ENCODE results near the gene TMCO4. TPM values are rescaled to one million over a fixed set of nuclear protein-coding genes. Genes with fewer than 3 reads are reported as not detected.

Gene TMCO4
- total RNA-seq, 2 experiments from 2014 or later, result 1.2 to 8.1 TPM

DNA sequence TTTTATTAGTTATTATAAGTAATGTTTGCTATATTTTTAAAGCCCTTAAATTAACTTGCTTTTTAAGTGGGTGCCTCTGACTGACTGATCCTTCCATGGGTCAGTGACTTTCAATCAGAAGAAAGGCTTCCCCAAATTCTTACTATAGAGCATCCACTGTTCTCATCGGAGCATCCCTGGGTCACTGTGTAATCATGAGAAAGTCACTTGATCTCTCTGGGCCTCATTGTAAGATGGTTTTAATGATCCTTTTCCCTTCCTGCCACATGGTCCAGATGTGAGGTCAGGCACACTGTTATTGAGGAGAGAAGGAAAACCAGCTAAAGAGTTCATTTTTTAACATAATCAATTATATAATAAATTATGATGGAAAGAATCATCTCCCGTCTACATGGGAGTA lies 166.6 kb downstream of the TMCO4 start:
- no peak for TF ChIP-seq EZH2phosphoT487 (IDR thresholded peaks at IDR 0.05; ENCODE audit: borderline replicate concordance, low read depth, low read length)
- TF ChIP-seq, protein P1, sequence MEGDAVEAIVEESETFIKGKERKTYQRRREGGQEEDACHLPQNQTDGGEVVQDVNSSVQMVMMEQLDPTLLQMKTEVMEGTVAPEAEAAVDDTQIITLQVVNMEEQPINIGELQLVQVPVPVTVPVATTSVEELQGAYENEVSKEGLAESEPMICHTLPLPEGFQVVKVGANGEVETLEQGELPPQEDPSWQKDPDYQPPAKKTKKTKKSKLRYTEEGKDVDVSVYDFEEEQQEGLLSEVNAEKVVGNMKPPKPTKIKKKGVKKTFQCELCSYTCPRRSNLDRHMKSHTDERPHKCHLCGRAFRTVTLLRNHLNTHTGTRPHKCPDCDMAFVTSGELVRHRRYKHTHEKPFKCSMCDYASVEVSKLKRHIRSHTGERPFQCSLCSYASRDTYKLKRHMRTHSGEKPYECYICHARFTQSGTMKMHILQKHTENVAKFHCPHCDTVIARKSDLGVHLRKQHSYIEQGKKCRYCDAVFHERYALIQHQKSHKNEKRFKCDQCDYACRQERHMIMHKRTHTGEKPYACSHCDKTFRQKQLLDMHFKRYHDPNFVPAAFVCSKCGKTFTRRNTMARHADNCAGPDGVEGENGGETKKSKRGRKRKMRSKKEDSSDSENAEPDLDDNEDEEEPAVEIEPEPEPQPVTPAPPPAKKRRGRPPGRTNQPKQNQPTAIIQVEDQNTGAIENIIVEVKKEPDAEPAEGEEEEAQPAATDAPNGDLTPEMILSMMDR (conservative IDR thresholded peaks at IDR 0.05; ENCODE audit: low read length), result no peak
- ChIA-PET POLR2A (interaction anchor here (1.1 kb wide), 1 partner anchor 8 kb away, joined by 3 read pairs; no protein-coding TSS in a partner anchor), CTCF (ENCODE audit: unreplicated experiment) (no interaction called here)
- BruUV-seq (replicated peaks), result no TSS peak
- Histone ChIP-seq H4K20me1 (ENCODE audit: insufficient read depth, low read length) (no peaks in the 10 kb centered on the region), H3K36me3 (ENCODE audit: insufficient read depth, low read length) (0 out of 2 replicates have a peak, but pooled peaks cover 11% of the 10 kb centered on the region), H3K9me3 (ENCODE audit: low read length) (no peaks in the 10 kb centered on the region), H2AFZ (ENCODE audit: low read length) (no peak overlapping the region), H3K79me2 (ENCODE audit: insufficient read depth, low read depth, low read length) (no peaks in the 10 kb centered on the region), H3K27ac (ENCODE audit: low read depth, low read length, poor library complexity, severe bottlenecking) (no peak overlapping the region), H3K4me2 (ENCODE audit: low read length) (no peak overlapping the region), H3K4me1 (ENCODE audit: insufficient read depth, low read length, poor library complexity, severe bottlenecking) (no peaks in the 10 kb centered on the region), H3K4me3 (ENCODE audit: low read depth, low read length, poor library complexity, severe bottlenecking) (no peak overlapping the region), H3K9me2 (ENCODE audit: insufficient read depth, low read length) (no peaks in the 10 kb centered on the region)
- intact Hi-C loops (cut with micrococcal nuclease; ENCODE audit: unreplicated experiment), result no loop called here
- DNase-seq (ENCODE audit: low spot score), result no peak

Other genes starting within 250 kb of the TMCO4 start
- 0.33 TPM in 1 of 2 replicates, not detected in the other for gene NBL1, start 155.6 kb downstream of the TMCO4 start, total RNA-seq (2014; rRNA removed; shearing (Covaris generic))
- gene NBL1, start 155.6 kb downstream of the TMCO4 start, total RNA-seq (2022), result not detected in 2 replicates
- gene HTR6, start 135.0 kb downstream of the TMCO4 start, total RNA-seq (2014; rRNA removed; shearing (Covaris generic)), result not detected in 2 replicates
- gene HTR6, start 135.0 kb downstream of the TMCO4 start, total RNA-seq (2022), result not detected in 2 replicates
- gene RNF186, start 15.4 kb upstream of the TMCO4 start, total RNA-seq (2014; rRNA removed; shearing (Covaris generic)), result not detected in 2 replicates
- not detected in 2 replicates for gene RNF186, start 15.4 kb upstream of the TMCO4 start, total RNA-seq (2022)
- gene OTUD3, start 82.5 kb upstream of the TMCO4 start, total RNA-seq (2014; rRNA removed; shearing (Covaris generic)), result 5.6 and 7.3 TPM in 2 replicates
- gene OTUD3, start 82.5 kb upstream of the TMCO4 start, total RNA-seq (2022), result 12.2 and 14.7 TPM in 2 replicates
- gene PLA2G2E, start 123.7 kb upstream of the TMCO4 start, total RNA-seq (2014; rRNA removed; shearing (Covaris generic)), result not detected in 2 replicates
- gene PLA2G2E, start 123.7 kb upstream of the TMCO4 start, total RNA-seq (2022), result not detected in 2 replicates
- gene PLA2G2A, start 179.7 kb upstream of the TMCO4 start, total RNA-seq (2014; rRNA removed; shearing (Covaris generic)), result not detected in 2 replicates
- not detected in 2 replicates for gene PLA2G2A, start 179.7 kb upstream of the TMCO4 start, total RNA-seq (2022)